K562 (cell line): ENCODE data around the gene SORCS1.

Experiments used
- C11orf30 ChIP-seq: fragments of 450-650 bp; IDR thresholded peaks from 2 replicates; pipeline ENCODE4 v1.6.1; 2016; ENCODE audit warnings: low read depth, mild to moderate bottlenecking
- KDM1A ChIP-seq, 2 experiments: fragments of 450-650 bp; IDR thresholded peaks; 2 replicates each; pipeline ENCODE4 v1.6.1; 2016; ENCODE audit warnings: mild to moderate bottlenecking in 2 of 2
- MED1 ChIP-seq: sonication (generic); formaldehyde crosslinking; IDR thresholded peaks from 2 replicates; pipeline ENCODE4 v1.8.1; 2023; ENCODE audit warnings: missing genetic modification reagents, borderline replicate concordance
- RCOR1 ChIP-seq, 2 experiments: IDR thresholded peaks; 2 replicates each; pipeline ENCODE4 v1.6.1; 2012; ENCODE audit warnings: low read depth in 2 of 2, low read length in 2 of 2, borderline replicate concordance in 1 of 2, improper control_type of control experiment in 1 of 2
- RFX5 ChIP-seq: IDR thresholded peaks from 2 replicates; pipeline ENCODE4 v1.6.1; 2011; ENCODE audit warnings: low read depth, mild to moderate bottlenecking, improper control_type of control experiment, low read length
- TF ChIP-seq, protein P1 (sequence below), 3 experiments: IDR thresholded peaks in 2 of 3; conservative IDR thresholded peaks in 1 of 3; 2 replicates each; pipeline ENCODE4 v1.5.1; 2011 to 2012; ENCODE audit warnings: low read length in 3 of 3, mild to moderate bottlenecking in 3 of 3, control low read depth in 2 of 3, improper control_type of control experiment in 1 of 3, inconsistent platforms in 1 of 3, low read depth in 1 of 3, mixed read lengths in 1 of 3, moderate library complexity in 1 of 3; ENCODE audit not compliant: insufficient read depth in 2 of 3
- TF ChIP-seq, protein P2 (sequence below): fragments of 450-650 bp; IDR thresholded peaks from 2 replicates; pipeline ENCODE4 v1.6.1; 2016; ENCODE audit warnings: borderline replicate concordance

DNA sequence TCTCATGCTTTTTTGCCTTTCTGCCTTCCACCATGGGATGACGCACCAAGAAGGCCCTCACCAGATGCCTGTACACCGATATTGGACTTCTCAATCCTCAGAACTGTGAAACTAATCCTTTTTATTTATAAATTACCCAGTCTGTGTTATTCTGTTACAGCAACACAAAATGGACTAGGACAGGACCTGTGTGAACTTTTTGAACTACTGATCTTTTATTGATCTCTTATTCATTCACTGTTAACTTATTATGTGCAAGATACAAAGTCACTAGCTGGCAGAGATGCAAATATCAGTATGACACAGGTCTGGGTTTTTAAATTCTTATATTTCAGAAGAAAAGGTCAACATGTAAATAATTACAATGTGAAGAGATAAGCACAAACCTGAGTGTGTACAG is 635.8 kb downstream of the SORCS1 start:
- no peak for TF ChIP-seq C11orf30
- TF ChIP-seq, protein P1, sequence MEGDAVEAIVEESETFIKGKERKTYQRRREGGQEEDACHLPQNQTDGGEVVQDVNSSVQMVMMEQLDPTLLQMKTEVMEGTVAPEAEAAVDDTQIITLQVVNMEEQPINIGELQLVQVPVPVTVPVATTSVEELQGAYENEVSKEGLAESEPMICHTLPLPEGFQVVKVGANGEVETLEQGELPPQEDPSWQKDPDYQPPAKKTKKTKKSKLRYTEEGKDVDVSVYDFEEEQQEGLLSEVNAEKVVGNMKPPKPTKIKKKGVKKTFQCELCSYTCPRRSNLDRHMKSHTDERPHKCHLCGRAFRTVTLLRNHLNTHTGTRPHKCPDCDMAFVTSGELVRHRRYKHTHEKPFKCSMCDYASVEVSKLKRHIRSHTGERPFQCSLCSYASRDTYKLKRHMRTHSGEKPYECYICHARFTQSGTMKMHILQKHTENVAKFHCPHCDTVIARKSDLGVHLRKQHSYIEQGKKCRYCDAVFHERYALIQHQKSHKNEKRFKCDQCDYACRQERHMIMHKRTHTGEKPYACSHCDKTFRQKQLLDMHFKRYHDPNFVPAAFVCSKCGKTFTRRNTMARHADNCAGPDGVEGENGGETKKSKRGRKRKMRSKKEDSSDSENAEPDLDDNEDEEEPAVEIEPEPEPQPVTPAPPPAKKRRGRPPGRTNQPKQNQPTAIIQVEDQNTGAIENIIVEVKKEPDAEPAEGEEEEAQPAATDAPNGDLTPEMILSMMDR (IDR thresholded peaks at IDR 0.05 in 2 of 3, conservative IDR thresholded peaks at IDR 0.05 in 1 of 3; ENCODE audit: insufficient read depth in 2 of 3, low read depth in 1 of 3, low read length in 3 of 3), result no peak
- no peak for TF ChIP-seq RFX5
- TF ChIP-seq KDM1A (IDR thresholded peaks at IDR 0.05), result no peak
- TF ChIP-seq, protein P2, sequence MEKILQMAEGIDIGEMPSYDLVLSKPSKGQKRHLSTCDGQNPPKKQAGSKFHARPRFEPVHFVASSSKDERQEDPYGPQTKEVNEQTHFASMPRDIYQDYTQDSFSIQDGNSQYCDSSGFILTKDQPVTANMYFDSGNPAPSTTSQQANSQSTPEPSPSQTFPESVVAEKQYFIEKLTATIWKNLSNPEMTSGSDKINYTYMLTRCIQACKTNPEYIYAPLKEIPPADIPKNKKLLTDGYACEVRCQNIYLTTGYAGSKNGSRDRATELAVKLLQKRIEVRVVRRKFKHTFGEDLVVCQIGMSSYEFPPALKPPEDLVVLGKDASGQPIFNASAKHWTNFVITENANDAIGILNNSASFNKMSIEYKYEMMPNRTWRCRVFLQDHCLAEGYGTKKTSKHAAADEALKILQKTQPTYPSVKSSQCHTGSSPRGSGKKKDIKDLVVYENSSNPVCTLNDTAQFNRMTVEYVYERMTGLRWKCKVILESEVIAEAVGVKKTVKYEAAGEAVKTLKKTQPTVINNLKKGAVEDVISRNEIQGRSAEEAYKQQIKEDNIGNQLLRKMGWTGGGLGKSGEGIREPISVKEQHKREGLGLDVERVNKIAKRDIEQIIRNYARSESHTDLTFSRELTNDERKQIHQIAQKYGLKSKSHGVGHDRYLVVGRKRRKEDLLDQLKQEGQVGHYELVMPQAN, result no peak
- no peak for TF ChIP-seq MED1 (CRISPR knock-in tag)
- TF ChIP-seq RCOR1 (IDR thresholded peaks at IDR 0.05; ENCODE audit: borderline replicate concordance in 1 of 2, low read depth in 2 of 2, low read length in 2 of 2), result no peak
